ENCODE data around the gene PXDN. TPM values are rescaled to one million over a fixed set of nuclear protein-coding genes. Genes with fewer than 3 reads are reported as not detected.

Gene PXDN
- total RNA-seq, 1 experiment from 2014 or later: 146 TPM

- TF ChIP-seq ZBTB21 (CRISPR knock-in tag; IDR thresholded peaks at IDR 0.05; ENCODE audit: borderline replicate concordance): no peak
These were observed 4.9 kb downstream of the PXDN start (continued) for GRCh38 chr2:1739322-1739957.

- ChIA-PET POLR2A (no interaction called here), CTCF (interaction anchor here (1.0 to 2.5 kb wide), 2 partner anchors 12 to 688 kb away, joined by 3 to 13 read pairs; no protein-coding TSS in a partner anchor)
- peaks cover 19% of the 10 kb centered on the region for H3K36me3 Mint-ChIP-seq
- H3K9me3 Mint-ChIP-seq: peaks cover 15% of the 10 kb centered on the region
- H3K4me1 Mint-ChIP-seq: peaks cover 30% of the 10 kb centered on the region
- ATAC-seq (no peak), DNase-seq (ENCODE audit: low spot score) (no peak)
- H3K27me3 Mint-ChIP-seq (ENCODE audit: low read depth): no peaks in the 10 kb centered on the region; the same call in 1 of the 2 replicates
- peak overlapping the region; percentile 22; the same call in 1 of the 2 replicates for H3K27ac Mint-ChIP-seq
- H3K4me3 Mint-ChIP-seq: no peak overlapping the region
- TF ChIP-seq MAX (CRISPR knock-in tag; IDR thresholded peaks at IDR 0.05): no peak
- no peak for TF ChIP-seq USF1 (CRISPR knock-in tag; IDR thresholded peaks at IDR 0.05)
- no peak for TF ChIP-seq ZNF138 (CRISPR knock-in tag; conservative IDR thresholded peaks at IDR 0.05)
- no peak for TF ChIP-seq CREM (CRISPR knock-in tag; IDR thresholded peaks at IDR 0.05)
- no peak for TF ChIP-seq NFATC4 (CRISPR knock-in tag; IDR thresholded peaks at IDR 0.05)
- no peak for TF ChIP-seq FOXP1 (CRISPR knock-in tag; IDR thresholded peaks at IDR 0.05; ENCODE audit: borderline replicate concordance)
- no peak for TF ChIP-seq FOXJ3 (CRISPR knock-in tag; IDR thresholded peaks at IDR 0.05; ENCODE audit: borderline replicate concordance)
- no peak for TF ChIP-seq E2F1 (CRISPR knock-in tag; IDR thresholded peaks at IDR 0.05)
- no peak for TF ChIP-seq ARID4B (CRISPR knock-in tag; IDR thresholded peaks at IDR 0.05; ENCODE audit: borderline replicate concordance)
- no peak for TF ChIP-seq GTF2I (CRISPR knock-in tag; conservative IDR thresholded peaks at IDR 0.05)
- TF ChIP-seq TEAD4 (CRISPR knock-in tag; IDR thresholded peaks at IDR 0.05): no peak
- no peak for TF ChIP-seq USF2 (CRISPR knock-in tag; IDR thresholded peaks at IDR 0.05)
- no peak for TF ChIP-seq MXD4 (CRISPR knock-in tag; IDR thresholded peaks at IDR 0.05; ENCODE audit: borderline replicate concordance)
- TF ChIP-seq TP53 (CRISPR knock-in tag; IDR thresholded peaks at IDR 0.05): no peak
- TF ChIP-seq ZNF281 (CRISPR knock-in tag; IDR thresholded peaks at IDR 0.05): no peak
These were observed 5.5 kb downstream of the PXDN start for GRCh38 chr2:1738646-1739302.
